GM23338 (cell line): ENCODE results near the gene MCC. TPM values are rescaled to one million over a fixed set of nuclear protein-coding genes. Genes with fewer than 3 reads are reported as not detected.
A peak's percentile ranks its signal among the peaks of the same experiment; 100 is the strongest.

Experiments used
- ATAC-seq: fragments of 200-7000 bp; cut with Tn5 transposase; 3 replicates; pipeline ENCODE4 v1.9.1; 2020
- DNase-seq: peaks from one replicate; pipeline ENCODE4 v3.0.0-alpha.2; 2015; ENCODE audit warnings: low spot score
- H2AFZ ChIP-seq: fragments of 200-600 bp; sonication (generic); 2 replicates; pipeline ENCODE4 v1.8.0; 2016; ENCODE audit warnings: antibody characterized with exemption, mild to moderate bottlenecking, moderate library complexity
- H3F3A ChIP-seq: fragments of 200-600 bp; sonication (generic); replicated peaks from 2 replicates; pipeline ENCODE4 v1.8.0; 2017; ENCODE audit warnings: antibody characterized with exemption, mixed run types, low read depth
- H3K27ac ChIP-seq: fragments of 200-600 bp; sonication (generic); 2 replicates; pipeline ENCODE4 v1.6.1; 2016; ENCODE audit warnings: low read depth
- H3K27me3 ChIP-seq: fragments of 200-600 bp; sonication (generic); 2 replicates; pipeline ENCODE4 v1.8.0; 2016; ENCODE audit warnings: mild to moderate bottlenecking, mixed run types, moderate library complexity; ENCODE audit not compliant: insufficient read depth
- H3K36me3 ChIP-seq: fragments of 200-600 bp; sonication (generic); 2 replicates; pipeline ENCODE4 v1.8.0; 2016; ENCODE audit warnings: mild to moderate bottlenecking; ENCODE audit not compliant: insufficient read depth
- H3K4me1 ChIP-seq: fragments of 200-600 bp; sonication (generic); 2 replicates; pipeline ENCODE4 v1.8.0; 2016; ENCODE audit warnings: mild to moderate bottlenecking, moderate library complexity; ENCODE audit not compliant: insufficient read depth
- H3K4me2 ChIP-seq: fragments of 200-600 bp; sonication (generic); 2 replicates; pipeline ENCODE4 v1.7.1; 2017; ENCODE audit warnings: mixed run types
- H3K4me3 ChIP-seq: fragments of 200-600 bp; sonication (generic); 2 replicates; pipeline ENCODE4 v1.6.1; 2016; ENCODE audit warnings: mixed run types
- H3K79me2 ChIP-seq: fragments of 200-600 bp; sonication (generic); replicated peaks from 2 replicates; pipeline ENCODE4 v1.8.0; 2017; ENCODE audit warnings: mild to moderate bottlenecking; ENCODE audit not compliant: insufficient read depth
- H3K9me2 ChIP-seq: fragments of 200-600 bp; sonication (generic); 2 replicates; pipeline ENCODE4 v1.8.0; 2017; ENCODE audit not compliant: insufficient read depth
- H4K20me1 ChIP-seq: fragments of 200-600 bp; sonication (generic); replicated peaks from 2 replicates; pipeline ENCODE4 v1.8.0; 2017; ENCODE audit warnings: mild to moderate bottlenecking; ENCODE audit not compliant: insufficient read depth
- H3K27ac Mint-ChIP-seq: 2 replicates; pipeline ENCODE4 v1.8.0; 2020; ENCODE audit warnings: inconsistent platforms, mild to moderate bottlenecking, moderate library complexity, mixed read lengths
- H3K27me3 Mint-ChIP-seq: 3 replicates; pipeline ENCODE4 v1.8.0; 2022; ENCODE audit warnings: low read depth, mild to moderate bottlenecking, moderate library complexity, mixed read lengths, inconsistent platforms; ENCODE audit not compliant: insufficient read depth, poor library complexity
- H3K36me3 Mint-ChIP-seq: 3 replicates; pipeline ENCODE4 v1.8.0; 2021; ENCODE audit warnings: low read depth, mild to moderate bottlenecking, inconsistent platforms, moderate library complexity, mixed read lengths
- H3K4me1 Mint-ChIP-seq: 3 replicates; pipeline ENCODE4 v1.8.0; 2020; ENCODE audit warnings: mild to moderate bottlenecking, inconsistent platforms, mixed read lengths
- H3K4me3 Mint-ChIP-seq: 3 replicates; pipeline ENCODE4 v1.8.0; 2021; ENCODE audit warnings: moderate library complexity, mild to moderate bottlenecking, inconsistent platforms, mixed read lengths
- H3K9me3 Mint-ChIP-seq: 3 replicates; pipeline ENCODE4 v1.8.0; 2020; ENCODE audit warnings: moderate library complexity, mild to moderate bottlenecking, inconsistent platforms, mixed read lengths
- CREB1 ChIP-seq: fragments of 250-450 bp; sonication (Bioruptor Pico); IDR thresholded peaks from 2 replicates; pipeline ENCODE4 v1.5.0; 2020; ENCODE audit warnings: low read depth, mild to moderate bottlenecking, moderate library complexity
- CTCF ChIP-seq, 2 experiments: fragments of 200-600 bp in 1 of 2; sonication (generic) in 1 of 2; conservative IDR thresholded peaks; 2 replicates each; pipeline versions ENCODE4 v1.5.1 to v1.6.1; 2016 to 2017; ENCODE audit warnings: antibody characterized with exemption in 2 of 2, low read depth in 2 of 2, mild to moderate bottlenecking in 2 of 2, moderate library complexity in 1 of 2
- ETS1 ChIP-seq: IDR thresholded peaks from 2 replicates; pipeline ENCODE4 v1.6.1; 2016; ENCODE audit warnings: antibody characterized with exemption
- EZH2phosphoT487 ChIP-seq: fragments of 200-600 bp; sonication (generic); IDR thresholded peaks from one replicate; pipeline ENCODE4 v1.8.1; 2018; ENCODE audit warnings: antibody characterized with exemption; ENCODE audit not compliant: unreplicated experiment
- JUNB ChIP-seq: IDR thresholded peaks from one replicate; pipeline ENCODE4 v1.6.1; 2016; ENCODE audit warnings: antibody characterized with exemption; ENCODE audit not compliant: unreplicated experiment
- POLR2AphosphoS5 ChIP-seq: IDR thresholded peaks from 2 replicates; pipeline ENCODE4 v1.6.1; 2016; ENCODE audit warnings: antibody characterized with exemption, low read depth
- REST ChIP-seq: IDR thresholded peaks from one replicate; pipeline ENCODE4 v1.6.1; 2018; ENCODE audit warnings: antibody characterized with exemption; ENCODE audit not compliant: unreplicated experiment
- STAT1 ChIP-seq: IDR thresholded peaks from one replicate; pipeline ENCODE4 v1.6.1; 2016; ENCODE audit warnings: antibody characterized with exemption; ENCODE audit not compliant: unreplicated experiment
- ZNF114 ChIP-seq: fragments of 250-450 bp; sonication (Bioruptor Pico); IDR thresholded peaks from 2 replicates; pipeline ENCODE4 v1.5.0; 2020; ENCODE audit warnings: mild to moderate bottlenecking, moderate library complexity
- ZNF462 ChIP-seq: fragments of 250-450 bp; sonication (Bioruptor Pico); IDR thresholded peaks from 2 replicates; pipeline ENCODE4 v1.5.0; 2020; ENCODE audit warnings: mild to moderate bottlenecking, moderate library complexity
- polyA plus RNA-seq: library from polyadenylated mRNA; unstranded; fragments of >200 nt; fragmentation: Nextera tagmentation; extraction: Ambion mirVana; gene quantifications from 2 replicates; pipeline ENCODE4 v1.2.1, GENCODE V29; 2016
- total RNA-seq: library from RNA; depleted of rRNA; stranded (reverse); fragments of >200 nt; shearing (Covaris generic); gene quantifications from 2 replicates; pipeline ENCODE4 v1.2.3, GENCODE V29; 2014

MCC gene
- total and polyA plus RNA-seq, 2 experiments from 2014 or later, result 3.8 to 10.1 TPM

- H3K27me3 ChIP-seq, result no peaks in the 10 kb centered on the region
- H3F3A ChIP-seq, result no peaks in the 10 kb centered on the region
- H3K9me2 ChIP-seq, result no peaks in the 10 kb centered on the region
- TF ChIP-seq JUNB (no peak), ZNF114 (no peak), CTCF (conservative IDR thresholded peaks at IDR 0.05; ENCODE audit: low read depth in 2 of 2) (peak; percentile 57 to 75), ZNF462 (CRISPR knock-in tag) (no peak), POLR2AphosphoS5 (peak; percentile 85), EZH2phosphoT487 (no peak), REST (no peak), CREB1 (peak; percentile 98), ETS1 (no peak), STAT1 (no peak)
- Mint-ChIP-seq H3K9me3 (no peaks in the 10 kb centered on the region; the same call in 2 of the 3 replicates), H3K27ac (peak within 1 kb of the TSS; percentile 64; the same call in 1 of the 2 replicates), H3K4me1 (peaks cover 10% of the 10 kb centered on the region), H3K27me3 (peaks cover 2% of the 10 kb centered on the region), H3K36me3 (peaks cover 16% of the 10 kb centered on the region; the same call in 2 of the 3 replicates), H3K4me3 (peak within 1 kb of the TSS; percentile 76)
- peak within 1 kb of the TSS; percentile 81 for H3K4me3 ChIP-seq
- peak within 1 kb of the TSS; percentile 89 for H3K27ac ChIP-seq
- peak; percentile 95 for ATAC-seq
- H3K4me1 ChIP-seq, result peaks cover 11% of the 10 kb centered on the region
- peak within 1 kb of the TSS; percentile 99 for H2AFZ ChIP-seq
- peaks cover 7% of the 10 kb centered on the region for H4K20me1 ChIP-seq
- peak within 1 kb of the TSS; percentile 93 for H3K4me2 ChIP-seq
- H3K79me2 ChIP-seq, result peaks cover 11% of the 10 kb centered on the region
- DNase-seq, result peak; percentile 93
- no peaks in the 10 kb centered on the region; the same call in 1 of the 2 replicates for H3K36me3 ChIP-seq
Observed at GRCh38 chr5:113513384-113514288, 25.4 kb upstream of the MCC start, which contains the start of gene YTHDC2. Gene YTHDC2, plus strand, starts transcription at chr5:113513694. Its CDS starts 202 bp downstream, at chr5:113513896.
